ENCODE data around the gene SIM2. TPM values are rescaled to one million over a fixed set of nuclear protein-coding genes. Genes with fewer than 3 reads are reported as not detected.
A peak's percentile ranks its signal among the peaks of the same experiment; 100 is the strongest.

Gene SIM2
- total RNA-seq, 1 experiment from 2014 or later = not detected

- Histone ChIP-seq H3K27me3 (ENCODE audit: insufficient read depth, low read length) (peaks cover 98% of the 10 kb centered on the region), H3K9me3 (ENCODE audit: control insufficient read depth, low read depth, low read length) (no peaks in the 10 kb centered on the region), H3K23ac (ENCODE audit: insufficient read length, low read depth, low read length) (no peak overlapping the region), H3T11ph (ENCODE audit: low read length) (no peak overlapping the region), H2AK5ac (ENCODE audit: insufficient read length, low read length) (no peak overlapping the region), H2BK120ac (ENCODE audit: low read depth, low read length, poor library complexity, severe bottlenecking) (no peak overlapping the region), H4K5ac (ENCODE audit: insufficient read length, low read depth, low read length) (no peak overlapping the region), H3K79me1 (ENCODE audit: insufficient read depth, low read depth, low read length, poor library complexity, severe bottlenecking) (no peaks in the 10 kb centered on the region), H3K9ac (ENCODE audit: extremely low read depth, insufficient read length, low read length) (no peak overlapping the region), H2BK15ac (ENCODE audit: low read depth, low read length) (no peak overlapping the region), H3K23me2 (ENCODE audit: insufficient read length, low read depth, low read length, poor library complexity, severe bottlenecking) (peaks cover 12% of the 10 kb centered on the region), H3K4ac (ENCODE audit: low read depth, low read length) (no peak overlapping the region), H3K4me1 (ENCODE audit: insufficient read depth, low read length) (0 out of 2 replicates have a peak, but pooled peaks cover 2% of the 10 kb centered on the region), H4K8ac (replicated peaks; ENCODE audit: insufficient read length, low read depth, low read length) (no peak overlapping the region), H2AFZ (ENCODE audit: low read length) (no peak overlapping the region), H2BK12ac (ENCODE audit: insufficient read length, low read depth, low read length) (no peak overlapping the region), H3K4me2 (ENCODE audit: insufficient read depth, insufficient read length, low read length) (no peak overlapping the region), H4K91ac (ENCODE audit: insufficient read length, low read depth, low read length) (no peak overlapping the region), H3K18ac (ENCODE audit: insufficient read length, low read depth, low read length) (no peak overlapping the region), H2BK20ac (ENCODE audit: low read depth, low read length, poor library complexity, severe bottlenecking) (no peak overlapping the region), H4K20me1 (ENCODE audit: control insufficient read depth, insufficient read depth, insufficient read length) (no peaks in the 10 kb centered on the region), H3K27ac (ENCODE audit: insufficient read length, low read depth, low read length) (no peak overlapping the region), H3K79me2 (ENCODE audit: insufficient read depth, low read length) (no peaks in the 10 kb centered on the region), H3K56ac (ENCODE audit: insufficient read length, low read depth, low read length) (no peak overlapping the region), H2BK5ac (ENCODE audit: insufficient read length, low read length) (no peak overlapping the region), H3K14ac (ENCODE audit: insufficient read depth, low read length) (no peak overlapping the region)
- peaks cover 12 to 55% of the 10 kb centered on the region in 2 experiments for H3K4me1 Mint-ChIP-seq
- DNase-seq = no peak
- TF ChIP-seq CTCF (conservative IDR thresholded peaks at IDR 0.05) = no peak
- peaks cover 0 to 8% of the 10 kb centered on the region in 2 experiments; a peak in 2 of 5 replicates for H3K9me3 Mint-ChIP-seq
- H3K4me3 Mint-ChIP-seq = peak overlapping the region in 1 of 2 experiments; percentile 69; a peak in 2 of 5 replicates
- peaks cover 98% of the 10 kb centered on the region for H3K27me3 Mint-ChIP-seq (ENCODE audit: low read depth)
- H3K36me3 Mint-ChIP-seq (ENCODE audit: insufficient read depth in 1 of 3, low read depth in 3 of 3) = no peaks in the 10 kb centered on the region
- H3K27ac Mint-ChIP-seq = no peak overlapping the region
- no CpG with 5 or more reads among the region's 5 CpGs for WGBS (ENCODE audit: extremely low coverage, insufficient read length, low lambda C conversion rate)
These were observed 3.7 kb upstream of the SIM2 start for GRCh38 chr21:36695283-36695634.

Measured in H9 (cell line).